AG09319 (cell line): ENCODE data around the gene MYO1D.
A peak's percentile ranks its signal among the peaks of the same experiment; 100 is the strongest.

Experiments used
- DNase-seq: peaks from one replicate; pipeline ENCODE4 v3.0.0-alpha.2; 2010; ENCODE audit warnings: low read depth; ENCODE audit errors: extremely low read depth
- TF ChIP-seq, protein P1 (sequence below): IDR thresholded peaks from 2 replicates; pipeline ENCODE4 v1.5.1; 2011; ENCODE audit warnings: low read depth, mild to moderate bottlenecking, inconsistent platforms, low read length, moderate library complexity

MYO1D gene

GRCh38 chr17:32916134-32916533 lies 39.2 kb upstream of the MYO1D start:
- TF ChIP-seq, protein P1, sequence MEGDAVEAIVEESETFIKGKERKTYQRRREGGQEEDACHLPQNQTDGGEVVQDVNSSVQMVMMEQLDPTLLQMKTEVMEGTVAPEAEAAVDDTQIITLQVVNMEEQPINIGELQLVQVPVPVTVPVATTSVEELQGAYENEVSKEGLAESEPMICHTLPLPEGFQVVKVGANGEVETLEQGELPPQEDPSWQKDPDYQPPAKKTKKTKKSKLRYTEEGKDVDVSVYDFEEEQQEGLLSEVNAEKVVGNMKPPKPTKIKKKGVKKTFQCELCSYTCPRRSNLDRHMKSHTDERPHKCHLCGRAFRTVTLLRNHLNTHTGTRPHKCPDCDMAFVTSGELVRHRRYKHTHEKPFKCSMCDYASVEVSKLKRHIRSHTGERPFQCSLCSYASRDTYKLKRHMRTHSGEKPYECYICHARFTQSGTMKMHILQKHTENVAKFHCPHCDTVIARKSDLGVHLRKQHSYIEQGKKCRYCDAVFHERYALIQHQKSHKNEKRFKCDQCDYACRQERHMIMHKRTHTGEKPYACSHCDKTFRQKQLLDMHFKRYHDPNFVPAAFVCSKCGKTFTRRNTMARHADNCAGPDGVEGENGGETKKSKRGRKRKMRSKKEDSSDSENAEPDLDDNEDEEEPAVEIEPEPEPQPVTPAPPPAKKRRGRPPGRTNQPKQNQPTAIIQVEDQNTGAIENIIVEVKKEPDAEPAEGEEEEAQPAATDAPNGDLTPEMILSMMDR: no peak
- DNase-seq: no peak

DNA sequence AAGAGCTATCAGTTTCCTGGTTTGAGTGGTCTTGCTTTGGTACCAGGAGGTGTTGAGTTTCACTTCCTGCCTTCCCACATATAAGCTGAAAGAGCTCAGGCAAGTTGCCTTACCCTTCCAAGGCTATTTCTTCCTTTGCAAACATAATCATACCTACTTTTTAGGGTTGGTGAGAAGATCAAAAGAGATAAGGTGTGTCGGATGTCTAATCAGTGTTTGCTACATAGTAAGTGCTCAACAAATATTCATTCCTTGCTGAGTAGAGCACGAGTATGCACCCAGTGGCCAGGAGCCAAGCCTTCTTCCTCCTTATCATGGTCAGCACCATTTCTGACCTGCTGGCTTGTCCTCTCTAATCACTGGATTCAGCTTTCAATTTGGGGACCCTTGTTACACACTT lies 38.3 kb upstream of the MYO1D start:
- TF ChIP-seq, protein P1: no peak
- no peak for DNase-seq

GRCh38 chr17:32914181-32914580 lies 37.3 kb upstream of the MYO1D start:
- no peak for DNase-seq
- TF ChIP-seq, protein P1: no peak

- TF ChIP-seq, protein P1: no peak
- no peak for DNase-seq
These were observed 36.7 kb upstream of the MYO1D start for GRCh38 chr17:32913593-32913992.

- TF ChIP-seq, protein P1: peak; percentile 19
- peak; percentile 45 for DNase-seq
These were observed 35.4 kb upstream of the MYO1D start for GRCh38 chr17:32912218-32912897.

GRCh38 chr17:32910769-32911168 lies 33.8 kb upstream of the MYO1D start:
- TF ChIP-seq, protein P1: no peak
- no peak for DNase-seq

GRCh38 chr17:32909787-32910369 lies 33.0 kb upstream of the MYO1D start:
- peak; percentile 77 for DNase-seq

More at GRCh38 chr17:32909787-32910369, 33.0 kb upstream of the MYO1D start:
- TF ChIP-seq, protein P1: peak; percentile 85
